ENCODE measurements around the gene SEC61G. TPM values are rescaled to one million over a fixed set of nuclear protein-coding genes. Genes with fewer than 3 reads are reported as not detected.

The SEC61G gene
- total and polyA plus RNA-seq, 2 of the 4 experiments (the other 2 are of a cell fraction): 387 to 685 TPM

DNA sequence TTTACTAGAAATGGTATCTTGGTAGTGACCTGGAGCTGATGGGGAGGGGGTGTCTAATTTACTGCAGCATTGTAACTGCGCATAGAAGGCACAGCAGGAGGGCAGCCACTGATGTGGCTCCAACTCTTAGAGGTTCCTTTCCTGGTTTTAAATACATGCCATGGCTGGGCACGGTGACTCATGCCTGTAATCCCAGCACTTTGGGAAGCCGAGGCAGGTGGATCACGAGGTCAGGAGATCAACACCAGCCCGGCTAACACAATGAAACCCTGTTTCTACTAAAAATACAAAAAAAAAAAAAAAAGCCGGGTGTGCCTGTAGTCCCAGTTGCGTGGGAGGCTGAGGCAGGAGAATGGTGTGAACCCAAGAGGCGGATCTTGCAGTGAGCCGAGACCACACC is 19.2 kb upstream of the SEC61G start:
- Histone ChIP-seq H3K4me1 (ENCODE audit: control insufficient read depth, insufficient read depth, low read length) (no peaks in the 10 kb centered on the region), H2AK9ac (replicated peaks; ENCODE audit: low read depth, low read length, poor library complexity) (no peak overlapping the region), H4K5ac (ENCODE audit: low read depth, low read length) (no peak overlapping the region), H2BK120ac (ENCODE audit: low read depth, low read length) (no peak overlapping the region), H3K27me3 (ENCODE audit: control insufficient read depth, insufficient read depth, low read length) (no peaks in the 10 kb centered on the region), H4K20me1 (ENCODE audit: insufficient read depth, low read length) (no peaks in the 10 kb centered on the region), H4K8ac (ENCODE audit: low read depth in 2 of 2, low read length in 2 of 2) (no peak overlapping the region), H3K18ac (ENCODE audit: low read depth, low read length) (no peak overlapping the region), H3K36me3 (ENCODE audit: control insufficient read depth, insufficient read depth, low read length) (no peaks in the 10 kb centered on the region), H2BK20ac (ENCODE audit: low read depth, low read length) (no peak overlapping the region), H2AFZ (replicated peaks; ENCODE audit: low read length, poor library complexity) (no peak overlapping the region), H3K9ac (ENCODE audit: low read depth, low read length) (no peak overlapping the region), H3K9me1 (ENCODE audit: insufficient read depth, low read length) (no peaks in the 10 kb centered on the region), H2AK5ac (ENCODE audit: low read depth, low read length) (no peak overlapping the region), H2BK15ac (ENCODE audit: low read depth, low read length) (no peak overlapping the region), H2BK5ac (ENCODE audit: low read depth, low read length, poor library complexity, severe bottlenecking) (no peak overlapping the region), H3K4ac (ENCODE audit: low read depth, low read length) (no peak overlapping the region), H3K14ac (replicated peaks; ENCODE audit: low read depth, low read length) (no peak overlapping the region), H3K27ac (ENCODE audit: insufficient read depth, low read length) (no peak overlapping the region), H3K79me1 (ENCODE audit: low read depth in 1 of 2, low read length in 2 of 2) (no peaks in the 10 kb centered on the region), H3K23ac (ENCODE audit: low read depth, low read length) (no peak overlapping the region), H3K9me3 (ENCODE audit: control insufficient read depth, insufficient read depth, low read length) (no peaks in the 10 kb centered on the region), H3K4me3 (ENCODE audit: insufficient read depth, low read depth, low read length) (no peak overlapping the region), H3K56ac (ENCODE audit: extremely low read depth, insufficient read depth, low read length) (no peak overlapping the region), H4K91ac (ENCODE audit: insufficient read depth, low read depth, low read length) (no peak overlapping the region), H3K4me2 (ENCODE audit: low read depth, low read length) (no peak overlapping the region)
- in situ Hi-C loops (cut with MboI; ENCODE audit: low sequenced_read_pairs): loop anchor here (25.0 kb wide), 1 partner anchor 384 kb away; no protein-coding TSS in a partner anchor
- ChIA-PET POLR2A (ENCODE audit: unreplicated experiment) (no interaction called here), CTCF (interaction anchor here (2.7 kb wide), 1 partner anchor 477 kb away, joined by 11 read pairs; no protein-coding TSS in a partner anchor)
- BruUV-seq (replicated peaks): no TSS peak
- no peak for ATAC-seq (ENCODE audit: low read depth)
- DNase-seq: no peak
- TF ChIP-seq RFX5 (IDR thresholded peaks at IDR 0.05; ENCODE audit: low read depth, low read length) (no peak), FOS (IDR thresholded peaks at IDR 0.05; ENCODE audit: low read depth, low read length) (no peak), RAD21 (IDR thresholded peaks at IDR 0.05; ENCODE audit: low read length) (no peak), CHD1 (IDR thresholded peaks at IDR 0.05; ENCODE audit: low read depth, low read length) (no peak), SMC3 (IDR thresholded peaks at IDR 0.05; ENCODE audit: low read depth, low read length) (no peak), RCOR1 (IDR thresholded peaks at IDR 0.05; ENCODE audit: insufficient replicate concordance, low read length) (no peak), MAZ (IDR thresholded peaks at IDR 0.05; ENCODE audit: borderline replicate concordance, low read depth, low read length) (no peak), BHLHE40 (IDR thresholded peaks at IDR 0.05; ENCODE audit: low read depth, low read length) (no peak), MXI1 (IDR thresholded peaks at IDR 0.05; ENCODE audit: borderline replicate concordance, low read depth, low read length) (no peak), POLR2A (IDR thresholded peaks at IDR 0.05; ENCODE audit: low read depth, low read length) (no peak)
- TF ChIP-seq, protein P1, sequence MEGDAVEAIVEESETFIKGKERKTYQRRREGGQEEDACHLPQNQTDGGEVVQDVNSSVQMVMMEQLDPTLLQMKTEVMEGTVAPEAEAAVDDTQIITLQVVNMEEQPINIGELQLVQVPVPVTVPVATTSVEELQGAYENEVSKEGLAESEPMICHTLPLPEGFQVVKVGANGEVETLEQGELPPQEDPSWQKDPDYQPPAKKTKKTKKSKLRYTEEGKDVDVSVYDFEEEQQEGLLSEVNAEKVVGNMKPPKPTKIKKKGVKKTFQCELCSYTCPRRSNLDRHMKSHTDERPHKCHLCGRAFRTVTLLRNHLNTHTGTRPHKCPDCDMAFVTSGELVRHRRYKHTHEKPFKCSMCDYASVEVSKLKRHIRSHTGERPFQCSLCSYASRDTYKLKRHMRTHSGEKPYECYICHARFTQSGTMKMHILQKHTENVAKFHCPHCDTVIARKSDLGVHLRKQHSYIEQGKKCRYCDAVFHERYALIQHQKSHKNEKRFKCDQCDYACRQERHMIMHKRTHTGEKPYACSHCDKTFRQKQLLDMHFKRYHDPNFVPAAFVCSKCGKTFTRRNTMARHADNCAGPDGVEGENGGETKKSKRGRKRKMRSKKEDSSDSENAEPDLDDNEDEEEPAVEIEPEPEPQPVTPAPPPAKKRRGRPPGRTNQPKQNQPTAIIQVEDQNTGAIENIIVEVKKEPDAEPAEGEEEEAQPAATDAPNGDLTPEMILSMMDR (conservative IDR thresholded peaks at IDR 0.05; ENCODE audit: low read depth, low read length): no peak
- TF ChIP-seq, protein P2, sequence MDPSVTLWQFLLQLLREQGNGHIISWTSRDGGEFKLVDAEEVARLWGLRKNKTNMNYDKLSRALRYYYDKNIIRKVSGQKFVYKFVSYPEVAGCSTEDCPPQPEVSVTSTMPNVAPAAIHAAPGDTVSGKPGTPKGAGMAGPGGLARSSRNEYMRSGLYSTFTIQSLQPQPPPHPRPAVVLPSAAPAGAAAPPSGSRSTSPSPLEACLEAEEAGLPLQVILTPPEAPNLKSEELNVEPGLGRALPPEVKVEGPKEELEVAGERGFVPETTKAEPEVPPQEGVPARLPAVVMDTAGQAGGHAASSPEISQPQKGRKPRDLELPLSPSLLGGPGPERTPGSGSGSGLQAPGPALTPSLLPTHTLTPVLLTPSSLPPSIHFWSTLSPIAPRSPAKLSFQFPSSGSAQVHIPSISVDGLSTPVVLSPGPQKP (IDR thresholded peaks at IDR 0.05; ENCODE audit: borderline replicate concordance, low read depth, low read length): no peak
- dilution Hi-C loops (cut with HindIII; ENCODE audit: low sequenced_read_pairs, unreplicated experiment): no loop called here
- WGBS, 2 experiments (ENCODE audit: extremely low coverage in 2 of 2, insufficient read length in 1 of 2): no CpG with 5 or more reads among the region's 9 CpGs
- intact Hi-C loops (cut with micrococcal nuclease): loop anchor here (10.0 kb wide), 2 partner anchors 417 to 797 kb away; partner anchors contain the start of gene VOPP1

Measured in IMR-90 (cell line).